ENCODE results near the gene CCDC102B. TPM values are rescaled to one million over a fixed set of nuclear protein-coding genes. Genes with fewer than 3 reads are reported as not detected.

CCDC102B gene
- total RNA-seq, 1 experiment from 2014 or later: 0.92 TPM

DNA sequence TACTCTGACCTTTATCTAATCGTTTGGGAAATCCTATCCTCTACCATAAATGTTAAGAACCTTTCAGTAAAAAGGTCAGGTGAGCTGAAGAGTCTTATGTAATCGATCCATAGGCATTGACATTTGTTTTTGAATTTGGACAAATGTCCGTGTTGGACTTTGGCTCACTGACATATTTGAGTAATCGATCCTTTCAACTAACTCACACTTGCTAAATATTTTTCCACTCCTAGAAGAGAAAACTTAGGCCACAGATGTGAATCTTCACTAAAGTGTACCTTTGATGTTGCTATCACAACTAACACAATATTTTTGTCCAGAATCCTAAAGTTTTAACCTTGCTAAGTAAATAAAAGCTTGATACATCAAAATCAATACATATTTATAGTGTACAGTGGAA is 89.5 kb downstream of the CCDC102B start:
- no peaks in the 10 kb centered on the region for H3K9me3 ChIP-seq (ENCODE audit: control insufficient read depth, insufficient read depth, low read depth, low read length)

DNA sequence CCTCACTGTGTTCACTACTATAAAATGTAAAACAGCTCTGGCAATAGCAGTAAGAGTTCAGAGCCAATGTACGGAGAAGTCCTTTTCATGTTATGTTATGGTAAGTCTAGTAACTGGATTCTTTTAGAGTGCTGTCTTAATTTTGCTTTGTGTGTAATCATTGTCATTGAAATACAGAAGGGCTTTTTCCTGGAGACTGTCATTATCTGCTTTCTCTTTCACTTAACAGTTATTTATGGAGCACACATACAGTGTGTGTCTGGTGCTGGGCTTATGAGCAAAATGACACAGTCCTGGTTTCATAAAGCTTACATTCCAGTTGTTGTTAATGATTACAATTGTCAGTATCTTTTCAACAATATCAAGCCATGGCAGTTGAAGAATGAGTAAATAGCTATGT is 95.5 kb downstream of the CCDC102B start:
- in situ Hi-C loops (cut with HindIII; ENCODE audit: low pct_unique_long_range_greater_than_20kb, low sequenced_read_pairs): no loop called here
- DNase-seq (ENCODE audit: low read depth, low spot score): no peak
- no peak overlapping the region for H3K27ac ChIP-seq (ENCODE audit: low read length)
- ChIA-PET POLR2A (no interaction called here), CTCF (no interaction called here)
- TF ChIP-seq CTCF (IDR thresholded peaks at IDR 0.05): no peak
- TF ChIP-seq TCF7L2 (IDR thresholded peaks at IDR 0.05; ENCODE audit: low read depth, low read length): no peak
- TF ChIP-seq, protein P1, sequence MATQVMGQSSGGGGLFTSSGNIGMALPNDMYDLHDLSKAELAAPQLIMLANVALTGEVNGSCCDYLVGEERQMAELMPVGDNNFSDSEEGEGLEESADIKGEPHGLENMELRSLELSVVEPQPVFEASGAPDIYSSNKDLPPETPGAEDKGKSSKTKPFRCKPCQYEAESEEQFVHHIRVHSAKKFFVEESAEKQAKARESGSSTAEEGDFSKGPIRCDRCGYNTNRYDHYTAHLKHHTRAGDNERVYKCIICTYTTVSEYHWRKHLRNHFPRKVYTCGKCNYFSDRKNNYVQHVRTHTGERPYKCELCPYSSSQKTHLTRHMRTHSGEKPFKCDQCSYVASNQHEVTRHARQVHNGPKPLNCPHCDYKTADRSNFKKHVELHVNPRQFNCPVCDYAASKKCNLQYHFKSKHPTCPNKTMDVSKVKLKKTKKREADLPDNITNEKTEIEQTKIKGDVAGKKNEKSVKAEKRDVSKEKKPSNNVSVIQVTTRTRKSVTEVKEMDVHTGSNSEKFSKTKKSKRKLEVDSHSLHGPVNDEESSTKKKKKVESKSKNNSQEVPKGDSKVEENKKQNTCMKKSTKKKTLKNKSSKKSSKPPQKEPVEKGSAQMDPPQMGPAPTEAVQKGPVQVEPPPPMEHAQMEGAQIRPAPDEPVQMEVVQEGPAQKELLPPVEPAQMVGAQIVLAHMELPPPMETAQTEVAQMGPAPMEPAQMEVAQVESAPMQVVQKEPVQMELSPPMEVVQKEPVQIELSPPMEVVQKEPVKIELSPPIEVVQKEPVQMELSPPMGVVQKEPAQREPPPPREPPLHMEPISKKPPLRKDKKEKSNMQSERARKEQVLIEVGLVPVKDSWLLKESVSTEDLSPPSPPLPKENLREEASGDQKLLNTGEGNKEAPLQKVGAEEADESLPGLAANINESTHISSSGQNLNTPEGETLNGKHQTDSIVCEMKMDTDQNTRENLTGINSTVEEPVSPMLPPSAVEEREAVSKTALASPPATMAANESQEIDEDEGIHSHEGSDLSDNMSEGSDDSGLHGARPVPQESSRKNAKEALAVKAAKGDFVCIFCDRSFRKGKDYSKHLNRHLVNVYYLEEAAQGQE (IDR thresholded peaks at IDR 0.05; ENCODE audit: insufficient read depth in 1 of 2, low read depth in 2 of 2, low read length in 1 of 2): no peak
- TF ChIP-seq SIN3A (IDR thresholded peaks at IDR 0.05; ENCODE audit: borderline replicate concordance, insufficient read depth, low read depth, low read length): no peak
- no peak for TF ChIP-seq POLR2AphosphoS5 (IDR thresholded peaks at IDR 0.05; ENCODE audit: low read depth, low read length)
- ATAC-seq: no peak
- no peaks in the 10 kb centered on the region for H3K9me3 ChIP-seq (ENCODE audit: control insufficient read depth, insufficient read depth, low read depth, low read length)
- H3K4me3 ChIP-seq (ENCODE audit: low read depth in 2 of 2, low read length in 2 of 2): no peak overlapping the region
- no peaks in the 10 kb centered on the region for H3K4me1 ChIP-seq (ENCODE audit: control insufficient read depth, insufficient read depth, low read length)
- H3K27me3 ChIP-seq (ENCODE audit: control insufficient read depth, insufficient read depth, low read length): no peaks in the 10 kb centered on the region
- BruUV-seq (replicated peaks): no TSS peak
- no peaks in the 10 kb centered on the region; the same call in 1 of the 2 replicates for H3K36me3 ChIP-seq (ENCODE audit: control insufficient read depth, insufficient read depth, low read length)
- intact Hi-C loops (cut with micrococcal nuclease; ENCODE audit: unreplicated experiment): no loop called here

More for the DNA sequence above, 89.5 kb downstream of the CCDC102B start:
- BruUV-seq (replicated peaks): no TSS peak
- ChIA-PET CTCF (interaction anchor here (0.6 kb wide), 1 partner anchor 216 kb away, joined by 4 read pairs; no protein-coding TSS in a partner anchor), POLR2A (no interaction called here)
- no peak overlapping the region for H3K27ac ChIP-seq (ENCODE audit: low read length)
- no peaks in the 10 kb centered on the region for H3K4me1 ChIP-seq (ENCODE audit: control insufficient read depth, insufficient read depth, low read length)
- ATAC-seq (no peak), DNase-seq (ENCODE audit: low read depth, low spot score) (no peak)
- no peaks in the 10 kb centered on the region for H3K27me3 ChIP-seq (ENCODE audit: control insufficient read depth, insufficient read depth, low read length)
- no peak overlapping the region for H3K4me3 ChIP-seq (ENCODE audit: low read depth in 2 of 2, low read length in 2 of 2)
- intact Hi-C loops (cut with micrococcal nuclease; ENCODE audit: unreplicated experiment) (no loop called here), in situ Hi-C loops (cut with HindIII; ENCODE audit: low pct_unique_long_range_greater_than_20kb, low sequenced_read_pairs) (no loop called here)
- no peaks in the 10 kb centered on the region for H3K36me3 ChIP-seq (ENCODE audit: control insufficient read depth, insufficient read depth, low read length)
- no peak for TF ChIP-seq TCF7L2 (IDR thresholded peaks at IDR 0.05; ENCODE audit: low read depth, low read length)
- no peak for TF ChIP-seq CTCF (IDR thresholded peaks at IDR 0.05)
- TF ChIP-seq SIN3A (IDR thresholded peaks at IDR 0.05; ENCODE audit: borderline replicate concordance, insufficient read depth, low read depth, low read length): no peak
- TF ChIP-seq POLR2AphosphoS5 (IDR thresholded peaks at IDR 0.05; ENCODE audit: low read depth, low read length): no peak
- TF ChIP-seq, protein P1 (IDR thresholded peaks at IDR 0.05; ENCODE audit: insufficient read depth in 1 of 2, low read depth in 2 of 2, low read length in 1 of 2): no peak

Data from Panc1 (cell line).